Measurements from ENCODE around the gene AGPAT2.

Gene AGPAT2

GRCh38 chr9:136671254-136671614 lies 16.0 kb downstream of the AGPAT2 start:
- no peak for TF ChIP-seq CTCF (IDR thresholded peaks at IDR 0.05)

- no peak for TF ChIP-seq CTCF (IDR thresholded peaks at IDR 0.05)
Observed at GRCh38 chr9:136670576-136671253, 16.5 kb downstream of the AGPAT2 start.

DNA sequence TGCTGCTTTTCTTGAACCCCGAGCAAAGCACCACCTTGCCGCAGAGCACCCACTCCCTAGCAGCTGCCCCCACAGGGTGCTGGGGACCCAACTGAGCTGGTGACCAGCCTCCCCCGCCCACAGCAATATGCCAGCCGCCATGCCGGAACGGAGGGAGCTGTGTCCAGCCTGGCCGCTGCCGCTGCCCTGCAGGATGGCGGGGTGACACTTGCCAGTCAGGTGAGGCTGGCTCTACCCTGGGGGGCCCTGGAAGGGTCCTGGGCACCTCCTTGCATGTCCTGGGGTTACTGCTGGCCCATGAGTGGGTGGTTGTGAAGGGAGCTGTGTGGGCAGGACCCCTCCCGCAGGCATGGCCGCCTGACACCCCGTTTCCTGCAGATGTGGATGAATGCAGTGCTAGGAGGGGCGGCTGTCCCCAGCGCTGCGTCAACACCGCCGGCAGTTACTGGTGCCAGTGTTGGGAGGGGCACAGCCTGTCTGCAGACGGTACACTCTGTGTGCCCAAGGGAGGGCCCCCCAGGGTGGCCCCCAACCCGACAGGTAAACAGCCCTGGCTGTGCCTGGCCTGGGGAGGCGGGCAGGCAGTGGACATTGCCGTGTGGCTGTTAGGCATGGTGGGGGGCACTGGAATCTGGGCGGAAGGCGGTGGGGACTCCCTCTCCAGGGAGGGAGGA lies 17.3 kb downstream of the AGPAT2 start:
- TF ChIP-seq CTCF (IDR thresholded peaks at IDR 0.05), result no peak

DNA sequence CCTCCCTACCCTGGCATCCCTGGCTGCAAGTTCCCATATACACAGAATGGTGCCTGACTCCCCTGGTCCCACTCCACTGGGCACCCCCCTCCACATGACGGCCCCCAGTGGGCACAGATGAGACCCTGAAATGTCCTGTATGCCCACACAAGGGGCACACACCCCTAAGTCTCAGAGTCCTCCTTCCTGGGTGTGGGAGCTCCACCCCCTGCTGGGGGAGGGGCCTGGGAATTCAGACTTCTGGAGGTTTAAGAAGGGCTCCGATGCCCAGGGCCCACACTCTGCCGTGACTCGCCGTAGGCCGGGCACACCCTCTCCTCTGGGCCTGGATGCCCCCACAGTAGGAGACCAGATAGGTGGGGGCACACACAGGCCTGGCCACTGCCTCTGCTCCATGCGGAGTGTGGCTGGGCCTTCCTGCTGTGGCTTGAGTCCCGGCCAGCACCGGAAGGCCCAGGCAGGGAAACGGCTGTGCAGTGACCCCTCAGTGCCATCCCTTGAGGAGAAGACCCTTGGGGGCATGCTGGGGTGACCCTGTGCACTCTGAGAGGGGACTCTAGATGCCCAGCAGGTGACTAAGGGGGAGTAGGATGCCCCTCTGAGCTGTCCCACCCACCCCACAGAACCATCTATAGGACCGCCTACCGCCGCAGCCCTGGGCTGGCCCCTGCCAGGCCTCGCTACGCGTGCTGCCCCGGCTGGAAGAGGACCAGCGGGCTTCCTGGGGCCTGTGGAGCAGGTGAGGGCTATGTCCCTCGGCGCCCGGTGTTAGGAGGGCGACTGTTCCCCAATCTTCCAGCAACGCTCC lies 18.1 kb downstream of the AGPAT2 start:
- TF ChIP-seq CTCF (IDR thresholded peaks at IDR 0.05), result no peak

DNA sequence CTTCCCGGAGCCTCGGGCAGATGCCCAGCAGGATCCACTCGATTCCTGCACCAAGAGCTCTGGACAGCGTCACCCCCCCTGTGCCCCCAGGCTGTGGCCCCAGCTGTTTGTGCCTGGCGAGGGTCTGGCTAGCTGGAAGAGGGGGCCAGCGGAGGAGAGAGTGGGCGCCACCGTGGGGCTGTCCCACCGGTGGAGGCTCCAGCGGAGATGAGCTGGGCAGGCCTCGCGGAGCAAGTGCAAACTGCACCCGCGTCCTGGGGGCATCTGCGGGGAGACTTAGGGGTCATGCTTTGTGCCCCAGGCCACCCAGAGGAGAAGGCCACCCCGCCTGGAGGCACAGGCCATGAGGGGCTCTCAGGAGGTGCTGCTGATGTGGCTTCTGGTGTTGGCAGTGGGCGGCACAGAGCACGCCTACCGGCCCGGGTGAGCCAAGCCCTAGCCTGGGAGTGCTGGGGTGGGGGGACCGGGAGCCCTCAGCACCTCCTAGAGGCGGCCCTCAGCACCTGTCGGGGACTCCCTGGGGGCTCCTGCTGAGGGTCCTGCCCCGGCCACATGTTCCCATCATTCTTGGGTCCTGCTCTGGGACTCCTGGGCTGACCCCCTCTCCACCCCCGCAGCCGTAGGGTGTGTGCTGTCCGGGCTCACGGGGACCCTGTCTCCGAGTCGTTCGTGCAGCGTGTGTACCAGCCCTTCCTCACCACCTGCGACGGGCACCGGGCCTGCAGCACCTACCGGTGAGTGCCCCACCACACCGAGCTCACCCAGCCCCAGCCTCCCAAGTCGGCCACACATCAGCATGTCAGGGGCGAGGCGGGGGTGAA lies 19.1 kb downstream of the AGPAT2 start:
- no peak for TF ChIP-seq CTCF (IDR thresholded peaks at IDR 0.05)

GRCh38 chr9:136667214-136667939 lies 19.9 kb downstream of the AGPAT2 start:
- TF ChIP-seq CTCF (IDR thresholded peaks at IDR 0.05), result no peak

Data from LNCAP (cell line).